Measurements from ENCODE around the gene KIF26A. TPM values are rescaled to one million over a fixed set of nuclear protein-coding genes. Genes with fewer than 3 reads are reported as not detected.
A peak's percentile ranks its signal among the peaks of the same experiment; 100 is the strongest.

KIF26A gene
- total RNA-seq, 2 donors from 2014 or later, result 3.9 to 4.7 TPM

GRCh38 chr14:104119488-104120251 lies 18.7 kb upstream of the KIF26A start:
- H3K9me3 ChIP-seq (ENCODE audit: control insufficient read depth, low read length, poor library complexity, severe bottlenecking), result no peaks in the 10 kb centered on the region
- peak overlapping the region; percentile 39 for H3K4me3 Mint-ChIP-seq
- H3K27me3 Mint-ChIP-seq, result peaks cover 36% of the 10 kb centered on the region
- peaks cover 4% of the 10 kb centered on the region for H3K4me1 Mint-ChIP-seq
- no peak for ATAC-seq
- H3K27ac Mint-ChIP-seq, result no peak overlapping the region
- no peaks in the 10 kb centered on the region for H3K36me3 Mint-ChIP-seq (ENCODE audit: low read depth)
- peak in 1 of 3 donors; percentile 3 for DNase-seq

- H3K9me3 ChIP-seq (ENCODE audit: control insufficient read depth, low read length, poor library complexity, severe bottlenecking), result no peaks in the 10 kb centered on the region
- Mint-ChIP-seq H3K4me1 (peaks cover 4% of the 10 kb centered on the region), H3K27ac (no peak overlapping the region), H3K4me3 (no peak overlapping the region), H3K27me3 (peaks cover 29% of the 10 kb centered on the region), H3K36me3 (ENCODE audit: low read depth) (no peaks in the 10 kb centered on the region)
- peak in 1 of 3 donors; percentile 1 for DNase-seq
- no peak for ATAC-seq
These were observed 18.1 kb upstream of the KIF26A start for GRCh38 chr14:104120281-104120741.

GRCh38 chr14:104121142-104121541 lies 17.2 kb upstream of the KIF26A start:
- no peak for ATAC-seq
- H3K27ac Mint-ChIP-seq, result no peak overlapping the region
- H3K4me1 Mint-ChIP-seq, result peaks cover 4% of the 10 kb centered on the region

GRCh38 chr14:104123879-104124278 lies 14.5 kb upstream of the KIF26A start:
- no peaks in the 10 kb centered on the region for H3K9me3 ChIP-seq (ENCODE audit: control insufficient read depth, low read length, poor library complexity, severe bottlenecking)
- no peak for ATAC-seq
- Mint-ChIP-seq H3K4me3 (no peak overlapping the region), H3K27ac (no peak overlapping the region), H3K4me1 (no peaks in the 10 kb centered on the region), H3K36me3 (ENCODE audit: low read depth) (no peaks in the 10 kb centered on the region), H3K27me3 (peaks cover 19% of the 10 kb centered on the region)
- DNase-seq, result no peak

More at GRCh38 chr14:104121142-104121541, 17.2 kb upstream of the KIF26A start:
- no peaks in the 10 kb centered on the region for H3K9me3 ChIP-seq (ENCODE audit: control insufficient read depth, low read length, poor library complexity, severe bottlenecking)
- DNase-seq, result peak in 1 of 3 donors; percentile 3
- Mint-ChIP-seq H3K27me3 (peaks cover 28% of the 10 kb centered on the region), H3K36me3 (ENCODE audit: low read depth) (no peaks in the 10 kb centered on the region), H3K4me3 (no peak overlapping the region)

GRCh38 chr14:104125011-104125410 lies 13.4 kb upstream of the KIF26A start:
- no peak overlapping the region for H3K27ac Mint-ChIP-seq
- ATAC-seq (no peak), DNase-seq (no peak)
- peaks cover 11% of the 10 kb centered on the region for H3K27me3 Mint-ChIP-seq
- no peaks in the 10 kb centered on the region for H3K9me3 ChIP-seq (ENCODE audit: control insufficient read depth, low read length, poor library complexity, severe bottlenecking)
- H3K4me3 Mint-ChIP-seq, result no peak overlapping the region
- no peaks in the 10 kb centered on the region for H3K4me1 Mint-ChIP-seq
- H3K36me3 Mint-ChIP-seq (ENCODE audit: low read depth), result no peaks in the 10 kb centered on the region

GRCh38 chr14:104126753-104127152 lies 11.6 kb upstream of the KIF26A start:
- no peak overlapping the region for H3K4me3 Mint-ChIP-seq
- H3K27ac Mint-ChIP-seq, result no peak overlapping the region
- H3K4me1 Mint-ChIP-seq, result peaks cover 3% of the 10 kb centered on the region
- DNase-seq, result no peak
- H3K9me3 ChIP-seq (ENCODE audit: control insufficient read depth, low read length, poor library complexity, severe bottlenecking), result no peaks in the 10 kb centered on the region
- H3K27me3 Mint-ChIP-seq, result peaks cover 8% of the 10 kb centered on the region
- ATAC-seq, result no peak
- no peaks in the 10 kb centered on the region for H3K36me3 Mint-ChIP-seq (ENCODE audit: low read depth)

GRCh38 chr14:104128981-104129380 lies 9.4 kb upstream of the KIF26A start:
- Mint-ChIP-seq H3K36me3 (ENCODE audit: low read depth) (no peaks in the 10 kb centered on the region), H3K4me1 (peaks cover 3% of the 10 kb centered on the region), H3K4me3 (no peak overlapping the region), H3K27me3 (peaks cover 23% of the 10 kb centered on the region), H3K27ac (no peak overlapping the region)
- ATAC-seq (no peak), DNase-seq (no peak)
- no peaks in the 10 kb centered on the region for H3K9me3 ChIP-seq (ENCODE audit: control insufficient read depth, low read length, poor library complexity, severe bottlenecking)

GRCh38 chr14:104129556-104129955 lies 8.8 kb upstream of the KIF26A start:
- DNase-seq, result no peak
- no peak for ATAC-seq
- H3K27ac Mint-ChIP-seq, result no peak overlapping the region
- H3K27me3 Mint-ChIP-seq, result peaks cover 26% of the 10 kb centered on the region
- no peak overlapping the region for H3K4me3 Mint-ChIP-seq
- H3K4me1 Mint-ChIP-seq, result peaks cover 3% of the 10 kb centered on the region
- H3K9me3 ChIP-seq (ENCODE audit: control insufficient read depth, low read length, poor library complexity, severe bottlenecking), result no peaks in the 10 kb centered on the region
- H3K36me3 Mint-ChIP-seq (ENCODE audit: low read depth), result no peaks in the 10 kb centered on the region

- H3K27ac Mint-ChIP-seq, result no peak overlapping the region
These were observed 7.3 kb upstream of the KIF26A start for GRCh38 chr14:104130974-104131651.

GRCh38 chr14:104131968-104132732 lies 6.2 kb upstream of the KIF26A start:
- Mint-ChIP-seq H3K4me3 (no peak overlapping the region), H3K27ac (no peak overlapping the region), H3K4me1 (peaks cover 3% of the 10 kb centered on the region), H3K36me3 (ENCODE audit: low read depth) (no peaks in the 10 kb centered on the region), H3K27me3 (peaks cover 41% of the 10 kb centered on the region)
- DNase-seq (peak in 1 of 3 donors; percentile 1), ATAC-seq (no peak)
- H3K9me3 ChIP-seq (ENCODE audit: control insufficient read depth, low read length, poor library complexity, severe bottlenecking), result no peaks in the 10 kb centered on the region

More at GRCh38 chr14:104130974-104131651, 7.3 kb upstream of the KIF26A start:
- no peaks in the 10 kb centered on the region for H3K9me3 ChIP-seq (ENCODE audit: control insufficient read depth, low read length, poor library complexity, severe bottlenecking)
- Mint-ChIP-seq H3K27me3 (peaks cover 36% of the 10 kb centered on the region), H3K4me1 (peaks cover 3% of the 10 kb centered on the region), H3K4me3 (no peak overlapping the region), H3K36me3 (ENCODE audit: low read depth) (no peaks in the 10 kb centered on the region)
- peak in 2 of 3 donors; percentile 2 to 6 for DNase-seq
- no peak for ATAC-seq

GRCh38 chr14:104132981-104133380 lies 5.4 kb upstream of the KIF26A start:
- H3K4me3 Mint-ChIP-seq, result no peak overlapping the region
- H3K4me1 Mint-ChIP-seq, result peaks cover 3% of the 10 kb centered on the region
- no peak overlapping the region for H3K27ac Mint-ChIP-seq
- peaks cover 43% of the 10 kb centered on the region for H3K27me3 Mint-ChIP-seq
- H3K36me3 Mint-ChIP-seq (ENCODE audit: low read depth), result no peaks in the 10 kb centered on the region
- ATAC-seq (no peak), DNase-seq (peak in 2 of 3 donors; percentile 3 to 6)
- no peaks in the 10 kb centered on the region for H3K9me3 ChIP-seq (ENCODE audit: control insufficient read depth, low read length, poor library complexity, severe bottlenecking)

- DNase-seq (peak in 1 of 3 donors; percentile 3), ATAC-seq (no peak)
- Mint-ChIP-seq H3K4me1 (peaks cover 3% of the 10 kb centered on the region), H3K4me3 (no peak overlapping the region), H3K36me3 (ENCODE audit: low read depth) (no peaks in the 10 kb centered on the region), H3K27me3 (peaks cover 43% of the 10 kb centered on the region), H3K27ac (no peak overlapping the region)
- no peaks in the 10 kb centered on the region for H3K9me3 ChIP-seq (ENCODE audit: control insufficient read depth, low read length, poor library complexity, severe bottlenecking)
These were observed 4.9 kb upstream of the KIF26A start for GRCh38 chr14:104133496-104133895.

Measured in T-helper 17 cell (primary cell).